Liver (tissue), 9 donors: ENCODE measurements around the gene MSANTD4. TPM values are rescaled to one million over a fixed set of nuclear protein-coding genes. Genes with fewer than 3 reads are reported as not detected.

Source experiments
- DNase-seq: peaks from one replicate; pipeline ENCODE4 v3.0.0-alpha.2; 2017; ENCODE audit warnings: low spot score
- H3K27ac ChIP-seq, 2 donors: one replicate each; pipeline ENCODE4 v1.7.0; 2013; ENCODE audit warnings: inconsistent platforms in 2 of 2, low read length in 2 of 2, control low read depth in 1 of 2, low read depth in 1 of 2, mild to moderate bottlenecking in 1 of 2
- H3K27me3 ChIP-seq, 4 donors: one replicate each; pipeline versions ENCODE4 v1.6.1 to v1.7.0; 2013; ENCODE audit warnings: low read length in 3 of 4, inconsistent platforms in 1 of 4, mild to moderate bottlenecking in 1 of 4, moderate library complexity in 1 of 4; ENCODE audit not compliant: control insufficient read depth in 4 of 4, insufficient read depth in 4 of 4
- H3K36me3 ChIP-seq, 4 donors: one replicate each; pipeline versions ENCODE4 v1.6.1 to v1.7.0; 2013; ENCODE audit warnings: low read length in 3 of 4, mild to moderate bottlenecking in 3 of 4, low read depth in 1 of 4, moderate library complexity in 1 of 4; ENCODE audit not compliant: control insufficient read depth in 4 of 4, insufficient read depth in 3 of 4
- H3K4me1 ChIP-seq, 4 donors: one replicate each; pipeline versions ENCODE4 v1.6.1 to v1.7.0; 2013; ENCODE audit warnings: low read length in 3 of 4, mild to moderate bottlenecking in 3 of 4, moderate library complexity in 1 of 4; ENCODE audit not compliant: control insufficient read depth in 4 of 4, insufficient read depth in 4 of 4
- H3K4me3 ChIP-seq, 3 donors: one replicate each; pipeline versions ENCODE4 v1.6.1 to v1.7.0; 2013; ENCODE audit warnings: low read length in 3 of 3, control low read depth in 1 of 3, low read depth in 1 of 3, mild to moderate bottlenecking in 1 of 3
- H3K9ac ChIP-seq, 2 donors: one replicate each; pipeline ENCODE4 v1.7.0; 2013; ENCODE audit warnings: low read length in 2 of 2, mild to moderate bottlenecking in 2 of 2, moderate library complexity in 2 of 2, control low read depth in 1 of 2, low read depth in 1 of 2
- H3K9me3 ChIP-seq, 4 donors: one replicate each; pipeline versions ENCODE4 v1.6.1 to v1.7.0; 2013; ENCODE audit warnings: low read length in 3 of 4; ENCODE audit not compliant: control insufficient read depth in 4 of 4
- EGR1 ChIP-seq, 2 donors: IDR thresholded peaks; 2 replicates each; pipeline ENCODE4 v1.6.1; 2016 to 2018; ENCODE audit warnings: antibody characterized with exemption in 2 of 2, low read depth in 2 of 2
- FOXA1 ChIP-seq: IDR thresholded peaks from 2 replicates; pipeline ENCODE4 v1.6.1; 2016; ENCODE audit warnings: antibody characterized with exemption
- FOXA2 ChIP-seq: IDR thresholded peaks from 2 replicates; pipeline ENCODE4 v1.6.1; 2016; ENCODE audit warnings: antibody characterized with exemption
- GABPA ChIP-seq, 2 donors: IDR thresholded peaks in 1 of 2; conservative IDR thresholded peaks in 1 of 2; 2 replicates each; pipeline ENCODE4 v1.6.1; 2016; ENCODE audit warnings: antibody characterized with exemption in 2 of 2, mild to moderate bottlenecking in 1 of 2, moderate library complexity in 1 of 2
- HNF4A ChIP-seq, 2 donors: conservative IDR thresholded peaks; 2 replicates each; pipeline ENCODE4 v1.6.1; 2016; ENCODE audit warnings: antibody characterized with exemption in 2 of 2, mild to moderate bottlenecking in 2 of 2
- HNF4G ChIP-seq: IDR thresholded peaks from 2 replicates; pipeline ENCODE4 v1.6.1; 2016; ENCODE audit warnings: antibody characterized with exemption
- JUND ChIP-seq, 2 donors: IDR thresholded peaks; 2 replicates each; pipeline ENCODE4 v1.6.1; 2016; ENCODE audit warnings: antibody characterized with exemption in 2 of 2
- NR2F2 ChIP-seq: IDR thresholded peaks from 2 replicates; pipeline ENCODE4 v1.6.1; 2016; ENCODE audit warnings: antibody characterized with exemption
- RAD21 ChIP-seq, 2 donors: IDR thresholded peaks; 2 replicates each; pipeline ENCODE4 v1.6.1; 2016; ENCODE audit warnings: antibody characterized with exemption in 2 of 2, mild to moderate bottlenecking in 2 of 2
- RXRA ChIP-seq, 2 donors: IDR thresholded peaks; 2 replicates each; pipeline ENCODE4 v1.6.1; 2017 to 2018; ENCODE audit warnings: antibody characterized with exemption in 2 of 2, mild to moderate bottlenecking in 1 of 2
- SP1 ChIP-seq: IDR thresholded peaks from 2 replicates; pipeline ENCODE4 v1.6.1; 2018; ENCODE audit warnings: antibody characterized with exemption, mild to moderate bottlenecking
- TAF1 ChIP-seq: conservative IDR thresholded peaks from 2 replicates; pipeline ENCODE4 v1.6.1; 2016; ENCODE audit warnings: antibody characterized with exemption, mild to moderate bottlenecking
- YY1 ChIP-seq: IDR thresholded peaks from 2 replicates; pipeline ENCODE4 v1.6.1; 2016; ENCODE audit warnings: antibody characterized with exemption, mild to moderate bottlenecking
- WGBS: extraction: QIAGEN DNeasy Blood & Tissue Kit; methylation state at CpG from one replicate; pipeline ENCODE4 v1.1.7; 2013; 5-methylcytosine and 5-hydroxymethylcytosine counted together
- polyA plus RNA-seq, 2 donors: library from polyadenylated mRNA; stranded (reverse) in 1 of 2; unstranded in 1 of 2; fragments of 200-250 nt in 1 of 2; fragments of >200 nt in 1 of 2; fragmentation: Nextera tagmentation in 1 of 2; extraction: Ambion mirVana in 1 of 2; gene quantifications; one replicate each; pipeline versions ENCODE4 v1.2.1 to v1.2.3, GENCODE V29; 2013 to 2015
- total RNA-seq, 2 donors: library from RNA; depleted of rRNA; stranded (reverse); fragments of >200 nt; gene quantifications; one replicate each; pipeline ENCODE4 v1.2.3, GENCODE V29; 2014
- TF ChIP-seq, protein P1 (sequence below): IDR thresholded peaks from 2 replicates; pipeline ENCODE4 v1.6.1; 2016; ENCODE audit warnings: antibody characterized with exemption, mild to moderate bottlenecking
- TF ChIP-seq, protein P2 (sequence below): IDR thresholded peaks from 2 replicates; pipeline ENCODE4 v1.6.1; 2016; ENCODE audit warnings: antibody characterized with exemption
- TF ChIP-seq, protein P3 (sequence below): IDR thresholded peaks from 2 replicates; pipeline ENCODE4 v1.6.1; 2016; ENCODE audit warnings: antibody characterized with exemption
- TF ChIP-seq, protein P4 (sequence below): IDR thresholded peaks from 2 replicates; pipeline ENCODE4 v1.6.1; 2016; ENCODE audit warnings: antibody characterized with exemption
- TF ChIP-seq, protein P5 (sequence below): fragments of 150-350 bp; IDR thresholded peaks from 2 replicates; pipeline ENCODE4 v1.5.1; 2017; ENCODE audit warnings: improper control_type of control experiment, low read depth, low read length; ENCODE audit not compliant: missing input control
- donor health status: healthy.
- donor health status: healthy.
- donor health status: healthy.
- donor health status: healthy.
- donor health status: healthy.

Gene MSANTD4
- total and polyA plus RNA-seq, 4 donors, result 2.1 to 8.7 (median 5.7) TPM

DNA sequence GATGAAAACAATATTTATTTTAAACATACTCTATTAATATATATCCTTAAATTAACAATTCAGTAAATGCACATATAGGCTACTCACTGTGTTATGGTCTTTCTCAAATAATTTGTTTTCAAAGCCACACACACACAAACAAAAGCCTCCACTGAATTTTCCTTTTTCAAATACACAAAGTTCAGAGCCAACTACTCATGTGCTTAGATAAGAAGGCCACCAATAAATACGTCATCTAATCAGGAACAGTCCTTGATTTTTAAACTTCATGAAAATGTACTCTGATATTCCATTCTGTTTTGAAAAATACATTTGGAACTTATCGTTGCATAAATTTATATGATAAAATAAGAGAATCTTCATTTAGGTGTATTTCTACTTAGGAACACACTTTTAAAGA is 29.1 kb upstream of the MSANTD4 start:
- no peaks in the 10 kb centered on the region for H3K36me3 ChIP-seq
- no peak for TF ChIP-seq JUND (IDR thresholded peaks at IDR 0.05)
- no peak for TF ChIP-seq FOXA2
- TF ChIP-seq RXRA (IDR thresholded peaks at IDR 0.05), result no peak
- TF ChIP-seq NR2F2, result no peak
- TF ChIP-seq EGR1 (IDR thresholded peaks at IDR 0.05; ENCODE audit: low read depth in 2 of 2), result no peak
- TF ChIP-seq, protein P1, sequence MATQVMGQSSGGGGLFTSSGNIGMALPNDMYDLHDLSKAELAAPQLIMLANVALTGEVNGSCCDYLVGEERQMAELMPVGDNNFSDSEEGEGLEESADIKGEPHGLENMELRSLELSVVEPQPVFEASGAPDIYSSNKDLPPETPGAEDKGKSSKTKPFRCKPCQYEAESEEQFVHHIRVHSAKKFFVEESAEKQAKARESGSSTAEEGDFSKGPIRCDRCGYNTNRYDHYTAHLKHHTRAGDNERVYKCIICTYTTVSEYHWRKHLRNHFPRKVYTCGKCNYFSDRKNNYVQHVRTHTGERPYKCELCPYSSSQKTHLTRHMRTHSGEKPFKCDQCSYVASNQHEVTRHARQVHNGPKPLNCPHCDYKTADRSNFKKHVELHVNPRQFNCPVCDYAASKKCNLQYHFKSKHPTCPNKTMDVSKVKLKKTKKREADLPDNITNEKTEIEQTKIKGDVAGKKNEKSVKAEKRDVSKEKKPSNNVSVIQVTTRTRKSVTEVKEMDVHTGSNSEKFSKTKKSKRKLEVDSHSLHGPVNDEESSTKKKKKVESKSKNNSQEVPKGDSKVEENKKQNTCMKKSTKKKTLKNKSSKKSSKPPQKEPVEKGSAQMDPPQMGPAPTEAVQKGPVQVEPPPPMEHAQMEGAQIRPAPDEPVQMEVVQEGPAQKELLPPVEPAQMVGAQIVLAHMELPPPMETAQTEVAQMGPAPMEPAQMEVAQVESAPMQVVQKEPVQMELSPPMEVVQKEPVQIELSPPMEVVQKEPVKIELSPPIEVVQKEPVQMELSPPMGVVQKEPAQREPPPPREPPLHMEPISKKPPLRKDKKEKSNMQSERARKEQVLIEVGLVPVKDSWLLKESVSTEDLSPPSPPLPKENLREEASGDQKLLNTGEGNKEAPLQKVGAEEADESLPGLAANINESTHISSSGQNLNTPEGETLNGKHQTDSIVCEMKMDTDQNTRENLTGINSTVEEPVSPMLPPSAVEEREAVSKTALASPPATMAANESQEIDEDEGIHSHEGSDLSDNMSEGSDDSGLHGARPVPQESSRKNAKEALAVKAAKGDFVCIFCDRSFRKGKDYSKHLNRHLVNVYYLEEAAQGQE, result no peak
- TF ChIP-seq YY1, result no peak
- TF ChIP-seq, protein P2, sequence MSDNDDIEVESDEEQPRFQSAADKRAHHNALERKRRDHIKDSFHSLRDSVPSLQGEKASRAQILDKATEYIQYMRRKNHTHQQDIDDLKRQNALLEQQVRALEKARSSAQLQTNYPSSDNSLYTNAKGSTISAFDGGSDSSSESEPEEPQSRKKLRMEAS, result no peak
- TF ChIP-seq RAD21 (IDR thresholded peaks at IDR 0.05), result no peak
- no peak for TF ChIP-seq HNF4A (conservative IDR thresholded peaks at IDR 0.05)
- no peak for TF ChIP-seq TAF1
- no peak for TF ChIP-seq GABPA (IDR thresholded peaks at IDR 0.05 in 1 of 2, conservative IDR thresholded peaks at IDR 0.05 in 1 of 2)
- no peak for TF ChIP-seq SP1
- TF ChIP-seq, protein P3, sequence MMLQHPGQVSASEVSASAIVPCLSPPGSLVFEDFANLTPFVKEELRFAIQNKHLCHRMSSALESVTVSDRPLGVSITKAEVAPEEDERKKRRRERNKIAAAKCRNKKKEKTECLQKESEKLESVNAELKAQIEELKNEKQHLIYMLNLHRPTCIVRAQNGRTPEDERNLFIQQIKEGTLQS, result no peak
- TF ChIP-seq HNF4G, result no peak
- TF ChIP-seq, protein P4, sequence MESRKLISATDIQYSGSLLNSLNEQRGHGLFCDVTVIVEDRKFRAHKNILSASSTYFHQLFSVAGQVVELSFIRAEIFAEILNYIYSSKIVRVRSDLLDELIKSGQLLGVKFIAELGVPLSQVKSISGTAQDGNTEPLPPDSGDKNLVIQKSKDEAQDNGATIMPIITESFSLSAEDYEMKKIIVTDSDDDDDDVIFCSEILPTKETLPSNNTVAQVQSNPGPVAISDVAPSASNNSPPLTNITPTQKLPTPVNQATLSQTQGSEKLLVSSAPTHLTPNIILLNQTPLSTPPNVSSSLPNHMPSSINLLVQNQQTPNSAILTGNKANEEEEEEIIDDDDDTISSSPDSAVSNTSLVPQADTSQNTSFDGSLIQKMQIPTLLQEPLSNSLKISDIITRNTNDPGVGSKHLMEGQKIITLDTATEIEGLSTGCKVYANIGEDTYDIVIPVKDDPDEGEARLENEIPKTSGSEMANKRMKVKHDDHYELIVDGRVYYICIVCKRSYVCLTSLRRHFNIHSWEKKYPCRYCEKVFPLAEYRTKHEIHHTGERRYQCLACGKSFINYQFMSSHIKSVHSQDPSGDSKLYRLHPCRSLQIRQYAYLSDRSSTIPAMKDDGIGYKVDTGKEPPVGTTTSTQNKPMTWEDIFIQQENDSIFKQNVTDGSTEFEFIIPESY, result no peak
- TF ChIP-seq FOXA1, result no peak
- TF ChIP-seq, protein P5, sequence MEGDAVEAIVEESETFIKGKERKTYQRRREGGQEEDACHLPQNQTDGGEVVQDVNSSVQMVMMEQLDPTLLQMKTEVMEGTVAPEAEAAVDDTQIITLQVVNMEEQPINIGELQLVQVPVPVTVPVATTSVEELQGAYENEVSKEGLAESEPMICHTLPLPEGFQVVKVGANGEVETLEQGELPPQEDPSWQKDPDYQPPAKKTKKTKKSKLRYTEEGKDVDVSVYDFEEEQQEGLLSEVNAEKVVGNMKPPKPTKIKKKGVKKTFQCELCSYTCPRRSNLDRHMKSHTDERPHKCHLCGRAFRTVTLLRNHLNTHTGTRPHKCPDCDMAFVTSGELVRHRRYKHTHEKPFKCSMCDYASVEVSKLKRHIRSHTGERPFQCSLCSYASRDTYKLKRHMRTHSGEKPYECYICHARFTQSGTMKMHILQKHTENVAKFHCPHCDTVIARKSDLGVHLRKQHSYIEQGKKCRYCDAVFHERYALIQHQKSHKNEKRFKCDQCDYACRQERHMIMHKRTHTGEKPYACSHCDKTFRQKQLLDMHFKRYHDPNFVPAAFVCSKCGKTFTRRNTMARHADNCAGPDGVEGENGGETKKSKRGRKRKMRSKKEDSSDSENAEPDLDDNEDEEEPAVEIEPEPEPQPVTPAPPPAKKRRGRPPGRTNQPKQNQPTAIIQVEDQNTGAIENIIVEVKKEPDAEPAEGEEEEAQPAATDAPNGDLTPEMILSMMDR, result no peak
- H3K4me3 ChIP-seq, result no peak overlapping the region
- no peak overlapping the region for H3K9ac ChIP-seq
- DNase-seq, result no peak
- H3K4me1 ChIP-seq, result peaks cover 0 to 1% (median 0%) of the 10 kb centered on the region in 4 donors
- no peaks in the 10 kb centered on the region for H3K9me3 ChIP-seq
- no peak overlapping the region for H3K27ac ChIP-seq
- WGBS, result 71% methylated on average over 2 of the region's 2 CpGs
- H3K27me3 ChIP-seq, result no peaks in the 10 kb centered on the region
